SH-SY5Y (cell line): ENCODE data around the gene GPR15LG.

Experiments used
- GATA2 ChIP-seq: IDR thresholded peaks from 2 replicates; pipeline ENCODE4 v1.6.1; 2011; ENCODE audit warnings: mild to moderate bottlenecking, low read depth, low read length
- GATA3 ChIP-seq: IDR thresholded peaks from 2 replicates; pipeline ENCODE4 v1.6.1; 2011; ENCODE audit warnings: low read depth, mild to moderate bottlenecking, low read length, moderate library complexity

GRCh38 chr10:84233940-84234339, 60.3 kb downstream of the GPR15LG start:
- TF ChIP-seq GATA2 (no peak), GATA3 (no peak)
